HG03025 (cell line): ENCODE measurements around the gene MPP7.
"Not testable (repeated sequence)": the region's sequence is repeated elsewhere in the genome, so short reads cannot be mapped to it uniquely, and the experiment has no call there.

ENCODE experiments used
- ATAC-seq: cut with Tn5 transposase; IDR thresholded peaks from one replicate; pipeline ENCODE4 v1.9.1; 2021; ENCODE audit warnings: mild to moderate bottlenecking, moderate library complexity; ENCODE audit not compliant: unreplicated experiment, low FRiP score

MPP7 gene

DNA sequence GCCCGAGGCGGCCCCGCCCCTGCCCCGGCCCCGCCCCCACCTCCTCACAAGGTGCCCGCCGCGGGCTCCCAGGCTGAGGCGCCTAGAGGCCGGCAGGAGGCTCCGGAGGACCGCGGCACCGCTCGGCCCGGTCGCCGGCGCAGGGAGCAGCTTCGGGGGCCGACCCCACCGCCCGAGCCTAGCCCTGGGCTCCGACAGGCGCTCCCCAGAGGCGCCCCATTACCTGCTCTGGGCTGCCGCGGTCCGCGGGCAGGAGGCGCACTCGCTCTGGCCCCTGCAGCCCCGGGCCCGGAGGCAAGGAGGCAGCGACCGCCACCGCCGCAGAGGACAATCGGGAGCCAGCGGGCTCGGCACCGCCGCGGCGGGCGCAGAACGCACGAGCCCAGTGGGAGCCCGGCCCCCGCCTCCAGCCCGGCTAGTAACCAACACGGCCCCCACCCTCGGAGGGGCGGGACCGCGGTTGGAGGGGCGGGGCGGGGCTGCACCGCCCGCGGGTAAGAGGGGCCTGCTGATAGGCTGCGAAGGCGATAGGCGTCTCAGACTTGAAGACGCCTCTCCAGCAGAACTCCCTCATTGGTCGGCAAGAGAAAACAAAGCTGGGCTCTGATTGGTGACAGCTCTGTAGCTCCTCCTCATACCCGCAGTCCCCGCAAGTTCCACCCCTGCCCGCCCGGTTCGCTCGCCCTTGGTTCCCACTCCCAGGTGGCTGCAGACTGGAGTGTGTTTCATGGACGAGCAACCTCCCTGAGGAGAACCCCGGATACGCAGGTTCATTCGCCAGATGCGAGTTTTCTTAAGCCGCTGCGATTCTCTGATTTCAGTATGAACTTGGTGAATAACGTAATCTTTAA lies at the start of gene MPP7:
Gene MPP7 (minus strand): TSS at position 427 of the 851 bp plus-strand sequence. CDS start 64,460 bp downstream, outside the sequence.
- peak; percentile 100 for ATAC-seq

DNA sequence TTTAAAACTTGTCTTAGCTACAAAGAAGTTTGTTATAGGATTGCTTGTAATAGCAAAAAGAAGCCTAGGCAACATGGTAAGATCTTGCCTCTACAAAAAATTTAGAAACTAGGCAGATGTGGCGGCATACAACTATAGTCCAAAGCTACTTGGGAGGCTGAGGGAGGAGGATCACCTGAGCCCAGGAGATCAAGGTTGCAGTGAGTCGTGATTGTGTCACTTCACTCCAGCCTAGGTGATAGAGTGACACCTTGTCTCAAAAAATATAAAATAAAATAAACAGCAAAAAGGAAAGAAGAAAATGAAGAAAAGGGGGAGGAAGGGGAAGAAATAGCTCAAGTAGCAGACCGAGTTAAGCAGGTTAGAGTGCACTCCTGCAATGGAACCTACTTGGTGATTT lies 47.0 kb upstream of the MPP7 start:
- ATAC-seq: no peak

DNA sequence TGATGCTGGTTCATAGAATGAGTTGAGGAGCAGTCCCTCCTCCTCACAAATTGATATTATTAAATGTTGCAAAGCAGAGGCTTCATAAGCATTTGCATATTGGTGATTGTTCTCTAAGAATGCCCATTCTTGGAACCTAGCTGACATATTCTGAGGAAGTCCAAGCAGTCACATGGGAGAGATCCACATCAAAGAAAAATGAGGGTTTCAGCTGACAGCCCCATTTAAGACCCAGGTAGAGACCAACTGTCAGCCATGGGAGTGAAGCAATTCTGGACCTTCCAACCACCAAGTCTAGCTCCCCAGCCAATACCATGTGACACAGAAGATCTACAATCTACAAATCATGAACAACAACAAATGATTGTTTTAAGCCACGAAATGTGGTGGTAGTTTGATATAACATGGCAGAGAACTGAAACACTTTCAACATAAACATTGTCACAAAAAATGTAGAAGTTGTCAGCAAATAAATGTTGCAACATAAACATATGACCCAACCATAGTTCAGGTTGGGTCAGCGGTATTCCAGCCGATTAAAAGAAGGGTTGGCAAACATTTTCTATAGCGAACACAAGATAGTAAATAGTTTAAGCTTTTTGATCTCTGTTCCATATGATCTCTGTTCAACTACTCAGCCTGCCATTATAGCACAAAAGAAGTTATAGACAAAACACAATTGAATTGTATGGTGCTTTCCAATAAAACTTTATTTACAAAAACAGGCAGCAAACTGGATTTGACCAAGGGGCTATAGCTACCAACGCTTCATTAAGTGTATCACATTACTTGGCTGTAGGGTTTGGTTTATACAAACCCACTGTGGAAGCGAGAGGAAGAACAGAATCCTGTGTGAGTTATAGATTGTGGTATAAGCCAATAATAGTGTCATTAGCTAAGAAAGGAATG lies 41.4 kb upstream of the MPP7 start:
- ATAC-seq: no peak

DNA sequence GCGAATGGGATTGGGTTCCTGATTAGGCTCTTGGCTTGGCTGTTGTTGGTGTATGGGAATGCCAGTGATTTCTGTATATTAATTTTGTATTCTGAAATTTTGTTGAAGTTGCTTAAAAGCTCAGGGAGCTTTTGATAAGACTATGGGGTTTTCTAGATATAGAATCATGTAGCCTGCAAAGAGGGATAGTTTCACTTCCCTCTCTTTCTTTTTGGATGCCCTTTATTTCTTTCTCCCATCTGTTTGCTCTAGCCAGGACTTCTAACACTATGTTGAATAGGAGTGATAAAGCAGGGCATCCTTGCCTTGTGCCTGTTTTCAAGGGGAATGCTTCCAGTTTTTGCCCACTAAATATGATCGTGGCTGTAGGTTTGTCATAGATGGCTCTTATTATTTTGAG lies 40.4 kb upstream of the MPP7 start:
- ATAC-seq: no peak

DNA sequence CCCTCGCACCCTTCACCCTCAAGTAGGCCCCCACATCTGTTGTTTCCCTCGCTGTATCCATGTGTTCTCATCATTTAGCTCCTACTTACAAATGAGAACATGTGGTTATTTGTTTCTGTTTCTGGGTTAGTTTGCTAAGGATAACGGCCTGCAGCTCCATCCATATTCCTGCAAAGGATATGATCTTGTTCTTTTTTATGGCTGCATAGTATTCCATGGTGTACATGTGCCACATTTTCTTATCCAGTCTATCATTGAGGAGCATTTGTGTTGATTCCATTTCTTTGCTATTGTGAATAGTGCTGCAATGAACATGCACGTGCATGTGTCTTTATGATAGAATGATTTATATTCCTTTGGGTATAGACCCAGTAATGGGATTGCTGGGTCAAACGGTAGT lies 38.8 kb upstream of the MPP7 start:
- ATAC-seq: not testable (repeated sequence)

DNA sequence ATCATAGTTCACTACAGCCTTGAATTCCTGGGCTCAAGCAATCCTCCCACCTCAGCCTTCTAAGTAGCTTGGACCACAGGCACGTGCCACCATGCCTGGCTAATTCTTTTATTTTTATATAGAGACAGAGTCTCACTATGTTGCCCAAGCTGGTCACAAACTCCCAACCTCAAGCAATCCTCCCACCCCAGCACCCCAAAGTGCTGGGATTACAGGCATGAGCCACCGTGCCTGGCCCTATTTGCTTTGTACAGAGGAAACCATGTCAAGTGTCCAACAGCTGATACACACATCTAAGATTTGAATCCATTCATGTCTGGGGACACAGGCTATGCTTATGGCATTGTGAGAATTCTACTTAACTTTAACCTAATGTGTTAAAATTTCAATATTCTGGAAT lies 29.9 kb upstream of the MPP7 start:
- no peak for ATAC-seq

DNA sequence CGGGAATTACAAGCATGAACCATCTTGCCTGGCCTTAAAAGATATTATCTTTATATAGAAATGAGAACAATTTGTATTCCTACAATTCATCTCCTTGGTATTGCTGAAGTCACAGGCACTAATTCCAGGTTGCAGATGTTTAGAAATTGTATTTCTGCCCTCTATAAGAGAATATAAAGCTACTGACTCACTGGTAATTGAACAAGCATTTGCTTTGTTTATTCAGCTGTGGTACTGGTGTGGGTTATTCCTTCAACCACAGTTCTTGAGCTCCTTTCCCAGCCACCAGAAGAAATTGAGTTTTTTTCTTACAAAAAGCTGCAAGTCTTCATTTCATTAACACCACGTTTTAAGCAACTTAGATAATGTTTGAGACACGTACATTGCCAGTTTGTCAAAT lies 29.0 kb upstream of the MPP7 start:
- no peak for ATAC-seq

DNA sequence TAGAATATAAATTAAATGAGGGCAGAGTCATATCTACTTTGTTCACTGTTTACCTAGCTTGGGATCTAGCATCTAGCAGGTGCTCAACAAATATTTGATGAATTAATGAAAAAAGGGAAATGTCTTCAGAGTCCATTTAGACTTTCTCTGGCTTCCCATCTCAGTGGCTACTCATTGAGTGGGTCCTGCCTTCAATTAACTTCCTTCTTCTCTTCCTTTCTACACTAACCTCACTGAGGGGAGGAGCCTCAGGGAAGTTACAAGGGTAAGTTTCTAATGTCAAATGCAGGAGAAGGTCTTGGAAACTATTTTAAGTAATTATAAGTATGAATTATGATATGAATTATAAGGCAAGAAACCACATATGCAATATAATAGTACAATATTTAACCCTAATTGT lies 28.2 kb upstream of the MPP7 start:
- no peak for ATAC-seq

DNA sequence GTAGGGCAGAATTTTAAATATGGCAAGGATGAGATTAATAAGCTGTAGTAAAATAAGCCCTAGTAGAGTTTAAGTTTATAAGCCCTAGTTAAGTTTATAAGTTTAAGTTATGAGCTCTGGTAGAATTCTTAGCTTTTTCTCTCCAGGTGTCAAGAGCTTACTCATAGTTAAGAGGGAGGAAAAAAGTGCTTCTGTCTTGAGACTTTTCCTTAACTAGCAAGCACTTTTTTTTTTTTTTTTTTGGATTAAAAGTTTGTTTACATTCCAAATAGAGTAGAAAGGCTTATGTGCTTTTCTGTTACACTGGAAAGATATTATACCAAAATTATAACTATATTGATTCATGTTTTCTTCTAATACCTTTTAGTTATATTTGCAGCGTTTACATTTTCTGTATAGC lies 25.5 kb upstream of the MPP7 start:
- no peak for ATAC-seq

DNA sequence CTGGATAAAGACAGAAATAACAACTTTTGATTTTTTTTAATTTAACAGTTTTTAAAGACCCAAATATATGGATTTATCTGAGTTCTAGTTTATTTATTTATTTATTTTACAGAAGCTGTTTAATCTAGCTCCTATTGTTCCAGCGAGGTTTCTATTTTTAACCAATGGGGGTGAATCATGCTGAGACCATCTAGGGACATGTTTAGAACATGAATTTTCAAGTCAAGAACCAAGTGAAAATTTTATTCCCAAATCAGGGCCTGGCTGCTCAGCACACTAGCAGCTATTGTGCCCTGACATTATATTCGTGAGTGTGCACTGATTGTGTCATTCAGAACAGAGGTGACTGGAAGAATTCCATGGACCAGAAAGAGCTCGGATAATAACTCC lies 24.6 kb upstream of the MPP7 start:
- no peak for ATAC-seq

DNA sequence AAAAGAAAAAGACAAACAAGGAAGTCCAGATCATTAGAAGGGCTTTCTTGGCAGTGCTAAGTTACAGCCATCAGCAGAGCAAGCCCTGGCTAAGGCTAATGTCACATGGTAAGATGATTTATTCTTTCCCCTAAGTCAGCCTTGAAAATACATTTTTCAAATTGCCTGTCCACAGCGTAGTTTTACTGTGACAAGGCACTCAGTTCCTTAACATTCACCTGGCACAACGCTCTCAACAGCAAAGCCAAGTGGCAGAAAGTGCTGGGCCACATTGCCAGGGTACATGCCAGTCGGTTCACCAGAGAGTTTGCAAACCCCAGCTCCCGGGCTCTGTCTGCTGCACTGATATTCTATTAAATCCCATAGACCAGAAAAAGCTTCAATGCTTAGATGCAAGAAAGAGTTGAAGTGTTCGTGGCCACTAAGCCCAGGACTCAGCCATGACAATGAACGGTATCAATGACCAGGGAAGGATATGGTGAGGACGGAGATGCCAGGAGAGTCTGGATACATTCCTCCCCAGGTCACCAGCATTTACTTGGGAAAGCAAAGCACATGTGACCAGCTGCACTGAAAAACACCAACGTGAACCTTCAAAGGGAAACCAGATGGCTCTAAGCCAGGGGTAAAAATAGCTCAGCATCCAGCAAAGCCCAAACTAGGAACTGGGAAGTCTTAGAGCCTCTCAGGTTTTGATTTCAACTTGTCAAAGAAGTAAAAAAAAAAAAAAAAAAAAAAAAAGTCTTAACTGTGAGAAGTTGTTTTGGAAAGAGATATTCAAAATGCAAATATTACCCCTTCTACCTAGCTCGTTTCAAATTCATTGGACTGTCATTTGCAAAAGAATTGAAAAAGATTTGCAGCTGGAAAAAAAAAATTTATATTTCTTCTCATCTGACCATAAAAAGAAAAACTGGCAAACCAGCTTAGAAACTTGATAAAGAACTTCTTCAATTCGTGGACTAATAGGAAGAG lies 23.9 kb upstream of the MPP7 start:
- ATAC-seq: no peak

DNA sequence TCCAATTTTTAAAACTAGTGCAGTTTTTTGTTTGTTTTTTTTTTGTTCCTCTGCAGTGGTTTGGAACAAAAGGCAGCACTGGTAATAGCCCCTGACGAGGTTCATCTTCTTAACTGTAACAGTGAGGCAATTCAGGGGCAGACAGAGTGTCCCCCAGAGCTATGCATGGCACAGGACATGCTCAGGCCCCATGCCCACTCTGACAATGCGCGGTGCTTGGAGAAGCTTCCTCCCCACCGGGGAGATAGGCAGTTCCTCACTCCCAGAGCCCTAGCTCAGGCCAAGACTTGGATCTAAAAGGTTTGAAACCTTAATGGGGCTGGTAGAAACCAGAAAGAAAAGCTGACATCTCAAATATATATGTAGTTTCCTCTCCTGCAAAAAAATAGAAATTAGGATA lies 17.9 kb upstream of the MPP7 start:
- no peak for ATAC-seq

DNA sequence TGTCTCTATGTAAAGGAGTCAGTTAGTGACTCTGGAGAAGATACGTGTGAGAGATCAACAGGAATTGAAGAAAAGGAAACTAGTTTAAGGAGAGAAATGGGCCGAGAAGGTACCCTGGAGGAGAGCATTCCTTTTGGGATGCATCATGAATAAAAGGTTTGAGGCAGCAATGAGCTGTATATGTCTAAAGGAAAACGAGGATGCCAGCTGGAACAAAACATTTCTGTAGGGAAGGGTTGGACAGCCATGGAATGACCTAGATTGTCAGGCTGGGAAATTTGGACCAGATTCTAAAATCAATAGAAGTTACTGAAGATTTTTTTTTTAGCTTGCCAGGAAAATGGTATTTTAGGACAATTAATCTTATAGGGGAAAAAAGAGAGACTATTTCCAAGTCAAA lies 17.2 kb upstream of the MPP7 start:
- no peak for ATAC-seq

DNA sequence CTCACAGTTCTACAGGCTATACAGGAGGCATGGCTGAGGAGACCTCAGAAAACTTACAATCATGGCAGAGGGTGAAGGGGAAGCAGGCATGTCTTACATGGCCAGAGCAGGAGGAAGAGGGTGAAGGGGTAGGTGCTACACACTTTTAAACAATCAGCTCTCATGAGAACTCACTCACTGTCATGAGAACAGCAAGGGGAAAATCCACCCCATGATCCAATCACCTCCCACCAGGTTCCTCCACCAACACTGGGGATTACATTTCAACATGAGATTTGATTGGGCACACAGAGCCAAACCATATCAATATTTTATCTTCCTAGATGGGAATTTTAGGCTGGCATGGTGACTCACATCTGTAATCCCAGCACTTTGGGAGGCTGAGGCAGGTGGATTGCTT lies 16.2 kb upstream of the MPP7 start:
- ATAC-seq: not testable (repeated sequence)

DNA sequence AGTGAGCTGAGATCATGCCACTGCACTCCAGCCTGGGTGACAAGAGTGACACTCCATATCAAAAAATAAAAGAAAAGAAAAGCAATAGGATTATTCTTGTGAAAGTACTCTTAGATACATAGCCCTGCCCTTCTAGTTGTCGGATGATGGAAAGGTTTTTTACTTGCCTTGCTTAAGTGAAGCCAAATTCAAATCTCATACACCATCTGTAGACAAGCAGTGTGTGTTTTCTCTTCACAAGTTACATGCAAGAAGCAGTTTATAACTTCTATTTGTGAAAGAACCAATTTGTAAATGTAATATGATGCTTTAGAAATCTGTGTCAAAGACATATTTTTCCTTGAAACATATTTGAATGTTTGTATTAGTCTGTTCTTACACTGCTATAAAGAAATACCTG lies 15.8 kb upstream of the MPP7 start:
- no peak for ATAC-seq

DNA sequence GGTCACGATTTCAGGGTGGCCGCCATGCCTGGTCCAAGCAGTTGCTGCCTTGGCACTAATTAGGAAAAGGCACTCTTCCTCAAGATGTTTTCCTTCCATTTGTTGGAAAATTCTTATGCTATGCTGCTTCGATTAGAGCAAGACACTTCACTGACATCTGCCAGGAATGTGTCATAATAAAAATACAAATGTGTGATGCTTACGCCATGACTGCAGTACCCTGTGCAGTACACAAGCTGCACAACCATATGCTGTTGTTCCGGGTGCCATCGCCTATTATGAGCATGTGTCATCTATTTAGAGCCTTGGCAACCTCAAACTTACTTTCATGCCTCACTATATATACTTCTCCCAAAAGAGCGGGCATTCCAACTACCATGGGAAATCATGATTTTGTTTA lies 14.9 kb upstream of the MPP7 start:
- ATAC-seq: no peak

DNA sequence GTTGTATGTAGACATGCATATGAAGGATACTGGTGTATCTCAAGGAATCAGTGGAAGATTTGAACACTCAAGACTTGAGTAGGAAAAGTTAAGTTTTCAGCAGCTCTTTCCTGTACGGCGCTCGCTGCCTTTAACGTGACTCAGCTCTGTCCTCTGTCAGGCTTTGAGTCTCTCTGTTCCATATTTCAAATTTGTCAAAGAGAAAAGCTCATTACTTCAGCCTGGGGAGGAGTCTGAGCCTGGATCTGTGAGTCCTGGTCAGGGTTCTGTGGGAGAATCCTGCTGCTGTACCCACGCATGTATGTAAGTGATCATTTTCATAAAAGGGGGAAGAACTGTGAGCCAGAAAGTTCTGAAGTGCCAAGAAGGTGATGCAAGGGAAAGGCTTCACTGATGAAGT lies 13.8 kb upstream of the MPP7 start:
- no peak for ATAC-seq

DNA sequence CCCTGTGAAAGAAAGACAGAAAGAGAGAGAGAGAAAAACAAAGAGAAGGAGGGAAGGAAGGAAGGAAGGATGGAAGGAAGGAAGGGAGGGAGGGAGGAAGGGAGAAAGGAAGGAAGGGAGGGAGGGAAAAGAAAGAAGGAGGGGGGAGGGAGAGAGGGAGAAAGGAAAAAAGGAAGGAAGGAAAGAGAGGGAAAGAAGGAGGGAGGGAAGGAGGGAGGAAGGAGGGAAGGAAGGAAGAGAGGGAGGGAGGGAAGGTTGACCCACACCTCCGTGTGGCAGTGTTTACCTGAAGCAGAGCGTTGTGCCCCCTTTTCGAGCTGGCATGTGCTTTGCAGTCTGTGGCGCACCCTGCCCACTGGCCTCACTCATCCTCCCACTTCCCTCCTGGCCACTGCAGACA lies 12.3 kb upstream of the MPP7 start:
- no peak for ATAC-seq

DNA sequence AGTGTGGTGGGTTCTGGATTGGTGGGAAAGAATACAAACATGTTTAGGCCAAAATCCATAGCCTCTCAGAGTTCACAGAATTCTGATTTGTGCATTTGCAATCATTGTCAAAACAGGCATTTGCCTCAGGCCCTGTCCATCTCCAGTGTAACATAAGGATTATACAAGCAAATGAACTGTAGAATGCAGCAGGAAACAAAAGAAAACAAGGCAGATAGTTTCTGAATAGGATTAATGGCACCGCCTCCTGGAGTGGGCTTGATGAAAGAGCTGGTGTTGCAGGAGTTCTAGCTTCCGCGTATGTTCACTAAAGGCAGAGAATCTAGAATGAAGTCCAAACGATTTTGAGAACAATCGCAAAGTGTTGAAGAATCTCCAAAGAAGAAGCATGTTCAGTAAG lies 11.3 kb upstream of the MPP7 start:
- no peak for ATAC-seq

DNA sequence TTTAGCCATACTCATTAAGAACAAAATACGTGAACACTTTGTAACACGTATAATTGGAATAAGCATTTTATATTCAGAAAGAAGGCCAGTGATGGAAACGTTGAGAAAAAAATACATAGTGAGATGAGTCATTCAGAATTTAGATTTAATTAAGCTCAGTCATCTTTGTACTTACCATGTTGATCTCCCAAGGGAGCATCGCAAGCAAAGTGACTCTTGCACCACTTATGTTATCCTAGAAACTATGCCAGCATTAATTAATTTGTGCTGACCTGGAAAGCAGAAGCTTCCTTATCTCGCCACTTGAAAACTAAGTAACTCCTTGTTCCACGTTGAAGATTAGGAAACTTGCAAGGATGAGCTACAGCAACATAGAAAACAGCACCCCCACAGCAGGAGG lies 9.7 kb upstream of the MPP7 start:
- no peak for ATAC-seq

DNA sequence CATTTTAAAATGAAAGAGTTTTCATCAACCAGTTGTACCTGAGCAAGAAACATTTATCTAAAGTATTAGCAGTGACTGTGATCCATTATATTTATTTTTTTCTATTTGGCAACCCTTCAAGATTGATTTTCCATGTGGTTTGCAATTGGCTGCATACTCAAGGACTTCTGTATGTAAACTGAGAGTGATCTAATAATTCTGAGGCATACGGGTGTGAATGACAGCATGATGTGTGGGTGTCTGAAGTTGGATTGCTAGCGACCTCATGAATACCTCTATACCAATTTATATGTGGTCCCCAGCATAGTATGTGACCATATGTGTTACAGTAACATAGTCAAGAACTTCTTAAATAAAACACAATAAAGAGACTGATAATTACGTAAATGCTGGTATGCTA lies 8.2 kb upstream of the MPP7 start:
- ATAC-seq: no peak
